ENCODE results near the gene GADD45GIP1.

DNA sequence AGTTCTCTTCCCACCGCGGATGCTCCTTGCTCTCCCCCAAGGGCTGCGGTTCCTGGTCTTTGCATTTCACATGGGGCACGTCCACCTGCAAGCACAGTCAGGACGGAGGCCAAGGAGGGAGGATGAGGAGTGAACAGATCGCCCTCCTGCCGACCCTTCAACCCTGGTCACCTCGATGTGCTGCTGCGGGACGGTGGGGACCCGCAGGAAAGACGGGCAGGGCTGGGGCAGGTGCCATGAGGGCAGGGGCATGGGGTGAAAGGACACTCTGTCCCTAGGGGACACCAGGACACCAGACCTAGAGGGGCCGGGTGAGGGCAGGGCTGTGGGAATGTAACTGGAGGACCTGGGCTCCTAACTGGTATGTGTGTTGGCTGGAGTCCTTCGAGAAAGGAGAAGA, 38.8 kb downstream of the GADD45GIP1 start:
- TF ChIP-seq EP300 (conservative IDR thresholded peaks at IDR 0.05; ENCODE audit: poor library complexity, severe bottlenecking) (no peak), EZH2 (IDR thresholded peaks at IDR 0.05; ENCODE audit: borderline replicate concordance, insufficient read depth, low read length, poor library complexity, severe bottlenecking) (no peak), POLR2AphosphoS5 (IDR thresholded peaks at IDR 0.05) (no peak), TAF1 (IDR thresholded peaks at IDR 0.05; ENCODE audit: low read depth) (no peak), RAD21 (conservative IDR thresholded peaks at IDR 0.05) (no peak), SMC3 (conservative IDR thresholded peaks at IDR 0.05; ENCODE audit: poor library complexity) (no peak), MXI1 (conservative IDR thresholded peaks at IDR 0.05; ENCODE audit: poor library complexity, severe bottlenecking) (no peak)
- TF ChIP-seq, protein P1, sequence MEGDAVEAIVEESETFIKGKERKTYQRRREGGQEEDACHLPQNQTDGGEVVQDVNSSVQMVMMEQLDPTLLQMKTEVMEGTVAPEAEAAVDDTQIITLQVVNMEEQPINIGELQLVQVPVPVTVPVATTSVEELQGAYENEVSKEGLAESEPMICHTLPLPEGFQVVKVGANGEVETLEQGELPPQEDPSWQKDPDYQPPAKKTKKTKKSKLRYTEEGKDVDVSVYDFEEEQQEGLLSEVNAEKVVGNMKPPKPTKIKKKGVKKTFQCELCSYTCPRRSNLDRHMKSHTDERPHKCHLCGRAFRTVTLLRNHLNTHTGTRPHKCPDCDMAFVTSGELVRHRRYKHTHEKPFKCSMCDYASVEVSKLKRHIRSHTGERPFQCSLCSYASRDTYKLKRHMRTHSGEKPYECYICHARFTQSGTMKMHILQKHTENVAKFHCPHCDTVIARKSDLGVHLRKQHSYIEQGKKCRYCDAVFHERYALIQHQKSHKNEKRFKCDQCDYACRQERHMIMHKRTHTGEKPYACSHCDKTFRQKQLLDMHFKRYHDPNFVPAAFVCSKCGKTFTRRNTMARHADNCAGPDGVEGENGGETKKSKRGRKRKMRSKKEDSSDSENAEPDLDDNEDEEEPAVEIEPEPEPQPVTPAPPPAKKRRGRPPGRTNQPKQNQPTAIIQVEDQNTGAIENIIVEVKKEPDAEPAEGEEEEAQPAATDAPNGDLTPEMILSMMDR (IDR thresholded peaks at IDR 0.05; ENCODE audit: poor library complexity, severe bottlenecking) = no peak
- TF ChIP-seq, protein P2, sequence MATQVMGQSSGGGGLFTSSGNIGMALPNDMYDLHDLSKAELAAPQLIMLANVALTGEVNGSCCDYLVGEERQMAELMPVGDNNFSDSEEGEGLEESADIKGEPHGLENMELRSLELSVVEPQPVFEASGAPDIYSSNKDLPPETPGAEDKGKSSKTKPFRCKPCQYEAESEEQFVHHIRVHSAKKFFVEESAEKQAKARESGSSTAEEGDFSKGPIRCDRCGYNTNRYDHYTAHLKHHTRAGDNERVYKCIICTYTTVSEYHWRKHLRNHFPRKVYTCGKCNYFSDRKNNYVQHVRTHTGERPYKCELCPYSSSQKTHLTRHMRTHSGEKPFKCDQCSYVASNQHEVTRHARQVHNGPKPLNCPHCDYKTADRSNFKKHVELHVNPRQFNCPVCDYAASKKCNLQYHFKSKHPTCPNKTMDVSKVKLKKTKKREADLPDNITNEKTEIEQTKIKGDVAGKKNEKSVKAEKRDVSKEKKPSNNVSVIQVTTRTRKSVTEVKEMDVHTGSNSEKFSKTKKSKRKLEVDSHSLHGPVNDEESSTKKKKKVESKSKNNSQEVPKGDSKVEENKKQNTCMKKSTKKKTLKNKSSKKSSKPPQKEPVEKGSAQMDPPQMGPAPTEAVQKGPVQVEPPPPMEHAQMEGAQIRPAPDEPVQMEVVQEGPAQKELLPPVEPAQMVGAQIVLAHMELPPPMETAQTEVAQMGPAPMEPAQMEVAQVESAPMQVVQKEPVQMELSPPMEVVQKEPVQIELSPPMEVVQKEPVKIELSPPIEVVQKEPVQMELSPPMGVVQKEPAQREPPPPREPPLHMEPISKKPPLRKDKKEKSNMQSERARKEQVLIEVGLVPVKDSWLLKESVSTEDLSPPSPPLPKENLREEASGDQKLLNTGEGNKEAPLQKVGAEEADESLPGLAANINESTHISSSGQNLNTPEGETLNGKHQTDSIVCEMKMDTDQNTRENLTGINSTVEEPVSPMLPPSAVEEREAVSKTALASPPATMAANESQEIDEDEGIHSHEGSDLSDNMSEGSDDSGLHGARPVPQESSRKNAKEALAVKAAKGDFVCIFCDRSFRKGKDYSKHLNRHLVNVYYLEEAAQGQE (IDR thresholded peaks at IDR 0.05; ENCODE audit: borderline replicate concordance) = no peak
